ACC112 (cell line): ENCODE measurements around the gene INPPL1.

Source experiments
- H2AFZ ChIP-seq: fragments of 200-600 bp; sonication (generic); one replicate; pipeline ENCODE4 v1.6.0; 2017; ENCODE audit warnings: antibody characterized with exemption, low read length; ENCODE audit not compliant: unreplicated experiment
- H3K27ac ChIP-seq: fragments of 200-600 bp; sonication (generic); 2 replicates; pipeline ENCODE4 v1.5.1; 2014; ENCODE audit warnings: low read depth, mild to moderate bottlenecking, antibody characterized with exemption, low read length, moderate library complexity
- H3K27me3 ChIP-seq: fragments of 200-600 bp; sonication (generic); 2 replicates; pipeline ENCODE4 v1.6.1; 2014; ENCODE audit warnings: mild to moderate bottlenecking, antibody characterized with exemption, low read length, moderate library complexity, mixed read lengths; ENCODE audit not compliant: insufficient read depth
- H3K36me3 ChIP-seq: fragments of 200-600 bp; sonication (generic); 2 replicates; pipeline ENCODE4 v1.6.1; 2016; ENCODE audit warnings: mild to moderate bottlenecking, antibody characterized with exemption, low read length, moderate library complexity, mixed read lengths; ENCODE audit not compliant: insufficient read depth
- H3K4me1 ChIP-seq: fragments of 200-600 bp; sonication (generic); one replicate; pipeline ENCODE4 v1.6.1; 2016; ENCODE audit warnings: low read length, mixed read lengths; ENCODE audit not compliant: insufficient read depth, unreplicated experiment, control insufficient read depth
- H3K4me3 ChIP-seq: fragments of 200-600 bp; sonication (generic); 2 replicates; pipeline ENCODE4 v1.5.1; 2014; ENCODE audit warnings: mild to moderate bottlenecking, low read depth, low read length
- H3K79me2 ChIP-seq: fragments of 200-600 bp; sonication (generic); one replicate; pipeline ENCODE4 v1.6.0; 2016; ENCODE audit warnings: low read length; ENCODE audit not compliant: control insufficient read depth, unreplicated experiment, insufficient read depth

INPPL1 gene

GRCh38 chr11:72245263-72245816 is 20.8 kb downstream of the INPPL1 start:
- Histone ChIP-seq H2AFZ (no peak overlapping the region), H3K27me3 (peaks cover 58% of the 10 kb centered on the region), H3K36me3 (no peaks in the 10 kb centered on the region), H3K4me1 (no peaks in the 10 kb centered on the region), H3K4me3 (no peak overlapping the region), H3K79me2 (no peaks in the 10 kb centered on the region), H3K27ac (no peak overlapping the region)

GRCh38 chr11:72247584-72247983 is 23.0 kb downstream of the INPPL1 start:
- Histone ChIP-seq H3K27ac (no peak overlapping the region), H3K79me2 (no peaks in the 10 kb centered on the region), H3K4me3 (no peak overlapping the region), H3K27me3 (peaks cover 44% of the 10 kb centered on the region), H3K4me1 (no peaks in the 10 kb centered on the region), H3K36me3 (no peaks in the 10 kb centered on the region), H2AFZ (no peak overlapping the region)

GRCh38 chr11:72249961-72250360 is 25.4 kb downstream of the INPPL1 start:
- Histone ChIP-seq H3K79me2 (no peaks in the 10 kb centered on the region), H3K27ac (no peak overlapping the region), H3K36me3 (0 out of 2 replicates have a peak, but pooled peaks cover 2% of the 10 kb centered on the region), H2AFZ (no peak overlapping the region), H3K4me1 (no peaks in the 10 kb centered on the region), H3K27me3 (peaks cover 38% of the 10 kb centered on the region), H3K4me3 (no peak overlapping the region)

GRCh38 chr11:72250661-72251464 is 26.3 kb downstream of the INPPL1 start:
- H3K27me3 ChIP-seq: peaks cover 35% of the 10 kb centered on the region
- H3K27ac ChIP-seq: no peak overlapping the region
- H3K36me3 ChIP-seq: 0 out of 2 replicates have a peak, but pooled peaks cover 2% of the 10 kb centered on the region
- no peak overlapping the region for H2AFZ ChIP-seq
- H3K4me3 ChIP-seq: no peak overlapping the region
- H3K4me1 ChIP-seq: no peaks in the 10 kb centered on the region
- no peaks in the 10 kb centered on the region for H3K79me2 ChIP-seq

GRCh38 chr11:72251614-72252013 is 27.0 kb downstream of the INPPL1 start:
- Histone ChIP-seq H3K27ac (no peak overlapping the region), H3K4me3 (no peak overlapping the region), H3K79me2 (no peaks in the 10 kb centered on the region), H3K4me1 (no peaks in the 10 kb centered on the region), H2AFZ (no peak overlapping the region), H3K27me3 (peaks cover 34% of the 10 kb centered on the region), H3K36me3 (0 out of 2 replicates have a peak, but pooled peaks cover 2% of the 10 kb centered on the region)

GRCh38 chr11:72253392-72253791 is 28.8 kb downstream of the INPPL1 start:
- Histone ChIP-seq H3K27me3 (peaks cover 29% of the 10 kb centered on the region), H3K4me3 (no peak overlapping the region), H3K27ac (no peak overlapping the region), H3K4me1 (no peaks in the 10 kb centered on the region), H3K79me2 (no peaks in the 10 kb centered on the region), H3K36me3 (0 out of 2 replicates have a peak, but pooled peaks cover 2% of the 10 kb centered on the region), H2AFZ (no peak overlapping the region)

DNA sequence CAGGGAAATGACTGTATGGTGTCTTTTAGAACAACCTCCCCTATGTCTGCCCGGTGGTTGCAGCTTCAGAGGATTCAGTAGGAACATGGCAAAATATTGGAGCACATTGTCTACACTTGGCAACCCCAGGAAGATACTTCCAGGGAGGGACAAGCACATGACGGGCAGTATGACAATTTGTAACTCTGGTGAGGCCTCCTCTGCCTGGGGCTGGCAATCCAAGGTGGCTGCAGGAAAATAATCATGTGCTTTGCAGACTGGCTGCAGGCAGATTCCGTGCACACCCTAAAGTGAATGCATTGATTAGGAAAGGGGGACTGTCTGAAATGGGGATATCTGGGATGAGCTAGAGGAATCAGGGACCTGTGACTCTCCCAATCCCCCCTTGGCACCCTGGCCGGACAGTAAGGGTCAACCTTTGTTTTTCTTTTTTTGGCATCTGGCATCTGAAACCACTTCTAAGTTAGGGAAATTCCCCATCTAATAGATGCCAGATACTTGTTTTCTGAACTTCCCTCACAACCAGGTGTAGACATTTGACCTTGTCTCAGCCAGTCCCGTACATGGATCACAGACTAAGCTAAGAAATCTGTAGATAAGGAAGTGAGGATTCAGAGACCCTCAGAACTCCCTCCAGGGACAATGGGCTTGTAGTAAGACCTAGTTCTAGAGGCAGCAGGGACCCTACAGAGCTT is 29.9 kb downstream of the INPPL1 start:
- 0 out of 2 replicates have a peak, but pooled peaks cover 2% of the 10 kb centered on the region for H3K36me3 ChIP-seq
- no peak overlapping the region for H3K4me3 ChIP-seq
- no peaks in the 10 kb centered on the region for H3K4me1 ChIP-seq
- no peaks in the 10 kb centered on the region for H3K79me2 ChIP-seq
- H3K27me3 ChIP-seq: peaks cover 29% of the 10 kb centered on the region
- no peak overlapping the region for H3K27ac ChIP-seq
- no peak overlapping the region for H2AFZ ChIP-seq

- Histone ChIP-seq H3K4me3 (no peak overlapping the region), H3K79me2 (no peaks in the 10 kb centered on the region), H3K27ac (no peak overlapping the region), H2AFZ (no peak overlapping the region), H3K4me1 (no peaks in the 10 kb centered on the region), H3K36me3 (0 out of 2 replicates have a peak, but pooled peaks cover 2% of the 10 kb centered on the region), H3K27me3 (peaks cover 29% of the 10 kb centered on the region)
These were observed 33.0 kb downstream of the INPPL1 start for GRCh38 chr11:72257570-72257969.

GRCh38 chr11:72259490-72259889 is 34.9 kb downstream of the INPPL1 start:
- Histone ChIP-seq H3K4me3 (no peak overlapping the region), H2AFZ (no peak overlapping the region), H3K36me3 (no peaks in the 10 kb centered on the region), H3K27ac (no peak overlapping the region), H3K4me1 (peaks cover 4% of the 10 kb centered on the region), H3K27me3 (peaks cover 18% of the 10 kb centered on the region), H3K79me2 (no peaks in the 10 kb centered on the region)

DNA sequence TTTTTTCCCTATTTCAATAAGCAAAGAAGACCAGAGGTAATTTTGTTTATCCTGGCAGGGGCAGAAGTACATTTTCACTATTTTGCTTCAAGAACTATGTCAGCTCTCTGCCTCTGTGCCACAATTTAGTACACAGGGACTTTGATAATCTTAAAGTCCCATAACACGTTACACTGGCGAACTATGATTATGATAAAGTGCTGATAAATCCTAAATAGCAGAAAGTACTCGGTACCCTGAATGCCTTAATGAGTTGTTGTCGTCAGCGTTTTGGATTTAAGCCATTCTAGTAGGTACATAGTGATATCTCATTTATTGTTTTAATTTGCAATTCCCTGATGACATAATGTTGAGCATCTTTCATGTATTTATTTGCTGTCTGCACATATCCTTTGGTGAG is 36.0 kb downstream of the INPPL1 start:
- Histone ChIP-seq H3K4me1 (peaks cover 4% of the 10 kb centered on the region), H3K27ac (no peak overlapping the region), H3K79me2 (no peaks in the 10 kb centered on the region), H3K27me3 (peaks cover 9% of the 10 kb centered on the region), H2AFZ (no peak overlapping the region), H3K36me3 (no peaks in the 10 kb centered on the region), H3K4me3 (no peak overlapping the region)
